Mesendoderm (in vitro differentiated cells): ENCODE measurements around the gene FGF4.

ENCODE experiments used
- DNase-seq: peaks from one replicate; pipeline ENCODE4 v3.0.0; 2013
- H2AK5ac ChIP-seq: 2 replicates; pipeline ENCODE4 v1.6.1; 2013; ENCODE audit warnings: low read length, inconsistent platforms
- H2BK120ac ChIP-seq: 2 replicates; pipeline ENCODE4 v1.6.1; 2013; ENCODE audit warnings: low read depth, mild to moderate bottlenecking, low read length, moderate library complexity, mixed read lengths
- H2BK15ac ChIP-seq: replicated peaks from 2 replicates; pipeline ENCODE4 v1.6.1; 2013; ENCODE audit warnings: low read depth, mild to moderate bottlenecking, moderate library complexity
- H2BK5ac ChIP-seq: 2 replicates; pipeline ENCODE4 v1.6.1; 2013; ENCODE audit warnings: low read length, inconsistent platforms
- H3K18ac ChIP-seq: 2 replicates; pipeline ENCODE4 v1.6.1; 2013; ENCODE audit warnings: mild to moderate bottlenecking, low read length, mixed read lengths
- H3K23ac ChIP-seq: one replicate; pipeline ENCODE4 v1.6.1; 2013; ENCODE audit warnings: low read length
- H3K27ac ChIP-seq: 2 replicates; pipeline ENCODE4 v1.5.1; 2013; ENCODE audit warnings: low read depth, mild to moderate bottlenecking, inconsistent platforms, low read length, moderate library complexity
- H3K27me3 ChIP-seq: 2 replicates; pipeline ENCODE4 v1.6.1; 2013; ENCODE audit warnings: low read length, control low read depth, mild to moderate bottlenecking, inconsistent platforms; ENCODE audit not compliant: insufficient read depth, poor library complexity
- H3K36me3 ChIP-seq: 2 replicates; pipeline ENCODE4 v1.6.1; 2013; ENCODE audit warnings: low read length, inconsistent platforms; ENCODE audit not compliant: control insufficient read depth, insufficient read depth
- H3K4ac ChIP-seq: one replicate; pipeline ENCODE4 v1.6.1; 2013; ENCODE audit warnings: low read depth, mild to moderate bottlenecking, low read length, moderate library complexity
- H3K4me1 ChIP-seq: 2 replicates; pipeline ENCODE4 v1.6.1; 2013; ENCODE audit warnings: low read depth, low read length, inconsistent platforms; ENCODE audit not compliant: control insufficient read depth
- H3K4me2 ChIP-seq: 2 replicates; pipeline ENCODE4 v1.6.1; 2013; ENCODE audit warnings: low read length
- H3K4me3 ChIP-seq: 2 replicates; pipeline ENCODE4 v1.5.1; 2013; ENCODE audit warnings: mild to moderate bottlenecking, low read length
- H3K56ac ChIP-seq: one replicate; pipeline ENCODE4 v1.6.1; 2013; ENCODE audit warnings: low read length
- H3K79me1 ChIP-seq: 2 replicates; pipeline ENCODE4 v1.6.1; 2013; ENCODE audit warnings: low read length, inconsistent platforms
- H3K79me2 ChIP-seq: 2 replicates; pipeline ENCODE4 v1.6.1; 2013; ENCODE audit warnings: mild to moderate bottlenecking, low read length; ENCODE audit not compliant: control insufficient read depth, insufficient read depth
- H3K9ac ChIP-seq: 2 replicates; pipeline ENCODE4 v1.6.1; 2013; ENCODE audit warnings: low read length, inconsistent platforms
- H4K5ac ChIP-seq: one replicate; pipeline ENCODE4 v1.6.1; 2013; ENCODE audit warnings: low read length
- H4K8ac ChIP-seq: one replicate; pipeline ENCODE4 v1.6.1; 2013; ENCODE audit warnings: low read depth, mild to moderate bottlenecking, control low read depth, low read length, moderate library complexity
- WGBS: extraction: QIAGEN DNeasy Blood & Tissue Kit; methylation state at CpG from one replicate; pipeline ENCODE4 v1.1.7; 2013; ENCODE audit warnings: low lambda C conversion rate, missing lambda C conversion rate; ENCODE audit not compliant: insufficient coverage; ENCODE audit errors: extremely low coverage; 5-methylcytosine and 5-hydroxymethylcytosine counted together

The FGF4 gene

GRCh38 chr11:69803604-69804218, 28.6 kb upstream of the FGF4 start:
- Histone ChIP-seq H3K23ac (no peak overlapping the region), H2BK15ac (no peak overlapping the region)
- DNase-seq: no peak

GRCh38 chr11:69803022-69803421, 27.9 kb upstream of the FGF4 start:
- Histone ChIP-seq H3K27me3 (no peaks in the 10 kb centered on the region), H3K9ac (no peak overlapping the region), H4K8ac (no peak overlapping the region), H3K4me3 (no peak overlapping the region), H3K4ac (no peak overlapping the region), H2BK120ac (no peak overlapping the region), H3K4me1 (no peaks in the 10 kb centered on the region), H3K79me2 (no peaks in the 10 kb centered on the region), H3K79me1 (no peaks in the 10 kb centered on the region), H3K36me3 (no peaks in the 10 kb centered on the region), H3K56ac (no peak overlapping the region), H3K23ac (no peak overlapping the region), H3K18ac (no peak overlapping the region), H2BK5ac (no peak overlapping the region), H4K5ac (no peak overlapping the region), H2BK15ac (no peak overlapping the region), H2AK5ac (no peak overlapping the region), H3K4me2 (no peak overlapping the region), H3K27ac (no peak overlapping the region)
- no CpG with 5 or more reads among the region's 2 CpGs for WGBS
- DNase-seq: no peak

More at GRCh38 chr11:69803604-69804218, 28.6 kb upstream of the FGF4 start:
- Histone ChIP-seq H3K36me3 (no peaks in the 10 kb centered on the region), H3K79me2 (no peaks in the 10 kb centered on the region), H4K5ac (no peak overlapping the region), H3K9ac (no peak overlapping the region), H3K4ac (no peak overlapping the region), H2BK120ac (no peak overlapping the region), H3K27ac (no peak overlapping the region), H3K18ac (no peak overlapping the region), H3K4me2 (no peak overlapping the region), H3K79me1 (no peaks in the 10 kb centered on the region), H3K56ac (no peak overlapping the region), H4K8ac (no peak overlapping the region), H2BK5ac (no peak overlapping the region), H3K27me3 (no peaks in the 10 kb centered on the region), H2AK5ac (no peak overlapping the region), H3K4me3 (no peak overlapping the region), H3K4me1 (no peaks in the 10 kb centered on the region)

GRCh38 chr11:69802590-69802989, 27.4 kb upstream of the FGF4 start:
- H2AK5ac ChIP-seq: no peak overlapping the region
- H3K4ac ChIP-seq: no peak overlapping the region
- no peak overlapping the region for H3K27ac ChIP-seq
- H3K23ac ChIP-seq: no peak overlapping the region
- no peaks in the 10 kb centered on the region for H3K27me3 ChIP-seq
- H3K4me2 ChIP-seq: no peak overlapping the region
- H3K4me1 ChIP-seq: no peaks in the 10 kb centered on the region
- no peak overlapping the region for H3K56ac ChIP-seq
- H4K8ac ChIP-seq: no peak overlapping the region
- H2BK15ac ChIP-seq: no peak overlapping the region
- H3K79me1 ChIP-seq: no peaks in the 10 kb centered on the region
- no CpG with 5 or more reads among the region's 1 CpG for WGBS
- no peaks in the 10 kb centered on the region for H3K36me3 ChIP-seq
- no peak overlapping the region for H4K5ac ChIP-seq
- no peak overlapping the region for H2BK120ac ChIP-seq
- no peaks in the 10 kb centered on the region for H3K79me2 ChIP-seq
- H3K18ac ChIP-seq: no peak overlapping the region
- H2BK5ac ChIP-seq: no peak overlapping the region
- no peak overlapping the region for H3K9ac ChIP-seq
- H3K4me3 ChIP-seq: no peak overlapping the region
- no peak for DNase-seq

- H2AK5ac ChIP-seq: no peak overlapping the region
- no peak overlapping the region for H3K56ac ChIP-seq
- H3K23ac ChIP-seq: no peak overlapping the region
- no peaks in the 10 kb centered on the region for H3K27me3 ChIP-seq
- H2BK15ac ChIP-seq: no peak overlapping the region
- H4K8ac ChIP-seq: no peak overlapping the region
- H3K9ac ChIP-seq: no peak overlapping the region
- no peak overlapping the region for H2BK120ac ChIP-seq
- no peak overlapping the region for H3K4me3 ChIP-seq
- no peak overlapping the region for H4K5ac ChIP-seq
- H3K4ac ChIP-seq: no peak overlapping the region
- no CpG with 5 or more reads among the region's 15 CpGs for WGBS
- DNase-seq: peak; percentile 86
- no peaks in the 10 kb centered on the region for H3K79me1 ChIP-seq
- no peak overlapping the region for H3K18ac ChIP-seq
- no peaks in the 10 kb centered on the region for H3K79me2 ChIP-seq
- H3K4me2 ChIP-seq: no peak overlapping the region
- H3K4me1 ChIP-seq: no peaks in the 10 kb centered on the region
- H2BK5ac ChIP-seq: no peak overlapping the region
- H3K36me3 ChIP-seq: no peaks in the 10 kb centered on the region
- no peak overlapping the region for H3K27ac ChIP-seq
Observed at GRCh38 chr11:69801513-69802335, 26.6 kb upstream of the FGF4 start.

- Histone ChIP-seq H2BK15ac (no peak overlapping the region), H2BK120ac (no peak overlapping the region), H2BK5ac (no peak overlapping the region), H3K4me3 (no peak overlapping the region), H3K36me3 (no peaks in the 10 kb centered on the region), H3K9ac (no peak overlapping the region), H3K18ac (no peak overlapping the region), H3K79me2 (no peaks in the 10 kb centered on the region), H3K23ac (no peak overlapping the region), H3K4ac (no peak overlapping the region), H3K56ac (no peak overlapping the region), H4K8ac (no peak overlapping the region), H3K79me1 (no peaks in the 10 kb centered on the region), H3K27ac (no peak overlapping the region), H2AK5ac (no peak overlapping the region), H3K4me2 (no peak overlapping the region), H4K5ac (no peak overlapping the region), H3K27me3 (no peaks in the 10 kb centered on the region), H3K4me1 (no peaks in the 10 kb centered on the region)
- DNase-seq: no peak
- WGBS: no CpG with 5 or more reads among the region's 5 CpGs
Observed at GRCh38 chr11:69800278-69800677, 25.1 kb upstream of the FGF4 start.
